CD14-positive monocyte (primary cell): Measurements from ENCODE around the gene TMEM51. TPM values are rescaled to one million over a fixed set of nuclear protein-coding genes. Genes with fewer than 3 reads are reported as not detected.
A peak's percentile ranks its signal among the peaks of the same experiment; 100 is the strongest.

ENCODE experiments used
- DNase-seq, 3 donors: peaks; one replicate each; pipeline ENCODE4 v3.0.0-alpha.2; 2011 to 2022
- H2AFZ ChIP-seq: 2 replicates; pipeline ENCODE4 v1.6.0; 2012; ENCODE audit warnings: mild to moderate bottlenecking, low read depth, low read length, inconsistent platforms; ENCODE audit not compliant: insufficient read depth, poor library complexity, severe bottlenecking
- H3K27ac ChIP-seq, 2 donors: 1 replicate in 1 of 2; 2 replicates in 1 of 2; pipeline ENCODE4 v1.5.1; 2012 to 2013; ENCODE audit warnings: low read length in 2 of 2, control low read depth in 1 of 2, inconsistent platforms in 1 of 2, low read depth in 1 of 2, mild to moderate bottlenecking in 1 of 2
- H3K27me3 ChIP-seq, 2 donors: one replicate each; pipeline versions ENCODE4 v1.6.0 to v1.6.1; 2011 to 2013; ENCODE audit warnings: low read length in 2 of 2; ENCODE audit not compliant: control insufficient read depth in 2 of 2, insufficient read depth in 2 of 2
- H3K36me3 ChIP-seq, 2 donors: replicated peaks in 1 of 2; 1 replicate in 1 of 2; 2 replicates in 1 of 2; pipeline versions ENCODE4 v1.5.1 to v1.6.1; 2012 to 2013; ENCODE audit warnings: low read length in 2 of 2, control low read depth in 1 of 2, inconsistent platforms in 1 of 2, mild to moderate bottlenecking in 1 of 2; ENCODE audit not compliant: insufficient read depth in 2 of 2, control insufficient read depth in 1 of 2
- H3K4me1 ChIP-seq, 2 donors: 1 replicate in 1 of 2; 2 replicates in 1 of 2; pipeline versions ENCODE4 v1.5.1 to v1.6.1; 2012 to 2013; ENCODE audit warnings: low read length in 2 of 2, control low read depth in 1 of 2, inconsistent platforms in 1 of 2, mild to moderate bottlenecking in 1 of 2, moderate library complexity in 1 of 2; ENCODE audit not compliant: insufficient read depth in 2 of 2, control insufficient read depth in 1 of 2
- H3K4me2 ChIP-seq: replicated peaks from 2 replicates; pipeline ENCODE3; 2012; ENCODE audit warnings: low read length, moderate library complexity, mild to moderate bottlenecking; ENCODE audit not compliant: poor library complexity, severe bottlenecking; ENCODE audit errors: extremely low read depth
- H3K4me3 ChIP-seq, 3 experiments: fragments of 200-600 bp in 1 of 3; sonication (generic) in 1 of 3; replicated peaks in 1 of 3; 1 replicate in 2 of 3; 2 replicates in 1 of 3; pipeline ENCODE4 v1.5.1; 2011 to 2013; ENCODE audit warnings: low read length in 3 of 3, mild to moderate bottlenecking in 3 of 3, control low read depth in 2 of 3, low read depth in 2 of 3, inconsistent platforms in 1 of 3, moderate library complexity in 1 of 3
- H3K79me2 ChIP-seq: 2 replicates; pipeline ENCODE4 v1.6.0; 2012; ENCODE audit warnings: mild to moderate bottlenecking, control low read depth, inconsistent platforms, low read length, moderate library complexity; ENCODE audit not compliant: insufficient read depth
- H3K9ac ChIP-seq: 2 replicates; pipeline ENCODE4 v1.6.0; 2017; ENCODE audit warnings: low read length, mild to moderate bottlenecking; ENCODE audit not compliant: insufficient read depth, poor library complexity, severe bottlenecking
- H3K9me3 ChIP-seq, 2 donors: replicated peaks in 1 of 2; 1 replicate in 1 of 2; 2 replicates in 1 of 2; pipeline versions ENCODE4 v1.5.1 to v1.6.1; 2012 to 2013; ENCODE audit warnings: low read length in 2 of 2, control low read depth in 1 of 2; ENCODE audit not compliant: control insufficient read depth in 1 of 2, insufficient read depth in 1 of 2
- H4K20me1 ChIP-seq: 2 replicates; pipeline ENCODE4 v1.6.0; 2012; ENCODE audit warnings: mild to moderate bottlenecking, low read length, control low read depth, moderate library complexity; ENCODE audit not compliant: insufficient read depth
- H3K27ac Mint-ChIP-seq, 7 donors: one replicate each; pipeline ENCODE4 v1.8.0; 2020; ENCODE audit warnings: mild to moderate bottlenecking in 7 of 7, mixed read lengths in 7 of 7, moderate library complexity in 6 of 7, inconsistent platforms in 2 of 7
- H3K27me3 Mint-ChIP-seq, 3 donors: one replicate each; pipeline ENCODE4 v1.8.0; 2021 to 2022; ENCODE audit warnings: low read depth in 3 of 3, mild to moderate bottlenecking in 3 of 3, mixed read lengths in 3 of 3, moderate library complexity in 3 of 3, inconsistent platforms in 1 of 3
- H3K36me3 Mint-ChIP-seq, 2 donors: one replicate each; pipeline ENCODE4 v1.8.0; 2020; ENCODE audit warnings: mixed read lengths in 2 of 2, inconsistent platforms in 1 of 2, mild to moderate bottlenecking in 1 of 2
- H3K4me1 Mint-ChIP-seq: one replicate; pipeline ENCODE4 v1.8.0; 2020; ENCODE audit warnings: mild to moderate bottlenecking, mixed read lengths
- H3K4me3 Mint-ChIP-seq, 2 donors: one replicate each; pipeline ENCODE4 v1.8.0; 2020; ENCODE audit warnings: mild to moderate bottlenecking in 2 of 2, mixed read lengths in 2 of 2, moderate library complexity in 1 of 2
- H3K9me3 Mint-ChIP-seq, 7 donors: one replicate each; pipeline ENCODE4 v1.8.0; 2020 to 2022; ENCODE audit warnings: mixed read lengths in 7 of 7, mild to moderate bottlenecking in 6 of 7, moderate library complexity in 6 of 7, inconsistent platforms in 2 of 7
- CTCF ChIP-seq: fragments of 200-600 bp; IDR thresholded peaks from one replicate; pipeline ENCODE4 v1.8.0; 2022; ENCODE audit warnings: antibody characterized with exemption, mild to moderate bottlenecking
- WGBS: methylation state at CpG from one replicate; pipeline ENCODE4 v1.1.5; 2013; ENCODE audit warnings: missing lambda C conversion rate; ENCODE audit not compliant: insufficient coverage; 5-methylcytosine and 5-hydroxymethylcytosine counted together
- intact Hi-C, 2 donors: fragments of 100-400 bp; cut with micrococcal nuclease; formaldehyde crosslinking; loops; one replicate each; pipeline versions ENCODE4 v1.15.0 to v1.15.1; 2023
- polyA plus RNA-seq, 3 donors: library from polyadenylated mRNA; depleted of rRNA in 1 of 3; unstranded in 2 of 3; stranded (reverse) in 1 of 3; fragments of 300-500 nt in 2 of 3; fragments of >200 nt in 1 of 3; fragmentation: Illumina TruSeq in 2 of 3; gene quantifications; 1 replicate in 2 of 3; 2 replicates in 1 of 3; pipeline ENCODE4 v1.2.3, GENCODE V29; 2012 to 2021

TMEM51 gene
- polyA plus RNA-seq, 3 donors: 1.2 to 2.5 (median 2.1) TPM

- peak in 1 of 3 donors; percentile 52 for DNase-seq
- H3K9ac ChIP-seq: no peak overlapping the region
- Mint-ChIP-seq H3K27me3 (peaks cover 11 to 28% (median 17%) of the 10 kb centered on the region in 3 donors), H3K36me3 (peaks cover 10 to 13% of the 10 kb centered on the region in 2 donors), H3K9me3 (peaks cover 17 to 31% (median 22%) of the 10 kb centered on the region in 7 donors), H3K27ac (peak overlapping the region in 6 of 7 donors; percentile 27 to 91 (median 78)), H3K4me1 (peaks cover 49% of the 10 kb centered on the region), H3K4me3 (no peak overlapping the region)
- peaks cover 36 to 45% of the 10 kb centered on the region in 2 donors for H3K4me1 ChIP-seq
- no peak overlapping the region for H3K4me3 ChIP-seq
- no peaks in the 10 kb centered on the region for H3K79me2 ChIP-seq
- intact Hi-C loops: no loop called here
- H3K4me2 ChIP-seq: no peak overlapping the region
- no peak overlapping the region for H3K27ac ChIP-seq
- no peak for TF ChIP-seq CTCF
- WGBS: no CpG with 5 or more reads among the region's 5 CpGs
- H3K9me3 ChIP-seq: peaks cover 12 to 15% of the 10 kb centered on the region in 2 donors
- H3K36me3 ChIP-seq: no peaks in the 10 kb centered on the region
- peaks cover 3 to 5% of the 10 kb centered on the region in 2 donors for H3K27me3 ChIP-seq
- H2AFZ ChIP-seq: no peak overlapping the region
- no peaks in the 10 kb centered on the region for H4K20me1 ChIP-seq
Observed at GRCh38 chr1:15244813-15245212, 91.3 kb downstream of the TMEM51 start.

- H2AFZ ChIP-seq: no peak overlapping the region
- no peaks in the 10 kb centered on the region for H4K20me1 ChIP-seq
- intact Hi-C loops: loop anchor here (1.0 to 2.0 kb wide), 2 partner anchors 15 to 16 kb away; no protein-coding TSS in a partner anchor
- 100% methylated on average over 3 of the region's 11 CpGs for WGBS
- peak overlapping the region; percentile 41 for H3K4me2 ChIP-seq
- no peak for TF ChIP-seq CTCF
- no peak overlapping the region for H3K9ac ChIP-seq
- peak overlapping the region in 1 of 2 donors; percentile 56 for H3K4me3 Mint-ChIP-seq
- H3K79me2 ChIP-seq: no peaks in the 10 kb centered on the region
- H3K4me3 ChIP-seq: peak overlapping the region in 1 of 3 experiments; percentile 57
- peaks cover 17 to 31% (median 22%) of the 10 kb centered on the region in 7 donors for H3K9me3 Mint-ChIP-seq
- H3K27me3 ChIP-seq: peaks cover 3 to 5% of the 10 kb centered on the region in 2 donors
- H3K4me1 ChIP-seq: peaks cover 36 to 46% of the 10 kb centered on the region in 2 donors
- peak; percentile 83 to 91 (median 91) for DNase-seq
- peaks cover 10 to 13% of the 10 kb centered on the region in 2 donors for H3K36me3 Mint-ChIP-seq
- H3K27ac ChIP-seq: peak overlapping the region; percentile 70 to 81
- H3K36me3 ChIP-seq: no peaks in the 10 kb centered on the region
- peaks cover 49% of the 10 kb centered on the region for H3K4me1 Mint-ChIP-seq
- peaks cover 15 to 36% (median 19%) of the 10 kb centered on the region in 3 donors for H3K27me3 Mint-ChIP-seq
- peaks cover 12 to 15% of the 10 kb centered on the region in 2 donors for H3K9me3 ChIP-seq
- peak overlapping the region; percentile 81 to 94 (median 88) for H3K27ac Mint-ChIP-seq
Observed at GRCh38 chr1:15245593-15246360, 92.2 kb downstream of the TMEM51 start.
